GM18907 (cell line): Measurements from ENCODE around the gene RAB26.

ENCODE experiments used
- ATAC-seq: cut with Tn5 transposase; IDR thresholded peaks from one replicate; pipeline ENCODE4 v1.9.1; 2021; ENCODE audit warnings: mild to moderate bottlenecking, moderate library complexity; ENCODE audit not compliant: unreplicated experiment

The RAB26 gene

GRCh38 chr16:2176047-2176446 is 27.6 kb downstream of the RAB26 start:
- no peak for ATAC-seq

- ATAC-seq = no peak
These were observed 28.7 kb downstream of the RAB26 start for GRCh38 chr16:2177101-2177500.

DNA sequence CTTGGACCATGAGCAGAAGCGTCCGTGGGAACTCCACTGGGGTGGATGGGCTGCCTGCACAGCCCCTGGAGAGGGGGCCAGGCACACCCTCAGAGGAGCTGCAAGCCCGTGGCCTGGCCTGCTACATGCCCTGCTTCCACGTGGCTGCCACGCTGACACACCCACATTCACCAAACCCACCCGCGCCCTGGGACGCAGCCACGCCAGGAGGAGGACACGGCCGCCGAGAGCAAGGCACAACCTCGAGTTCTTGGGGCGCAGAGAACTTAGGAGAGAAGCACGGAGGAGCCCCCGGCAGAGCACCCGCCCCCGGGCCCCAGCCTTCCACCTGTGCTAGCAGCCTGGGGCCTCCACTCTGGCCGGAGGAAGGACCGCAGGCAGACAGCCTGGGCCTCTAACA is 29.1 kb downstream of the RAB26 start:
- no peak for ATAC-seq

- no peak for ATAC-seq
These were observed 30.1 kb downstream of the RAB26 start for GRCh38 chr16:2178321-2179106.

- no peak for ATAC-seq
These were observed 30.7 kb downstream of the RAB26 start for GRCh38 chr16:2179107-2179501.

- ATAC-seq = no peak
These were observed 31.2 kb downstream of the RAB26 start for GRCh38 chr16:2179576-2179975.

DNA sequence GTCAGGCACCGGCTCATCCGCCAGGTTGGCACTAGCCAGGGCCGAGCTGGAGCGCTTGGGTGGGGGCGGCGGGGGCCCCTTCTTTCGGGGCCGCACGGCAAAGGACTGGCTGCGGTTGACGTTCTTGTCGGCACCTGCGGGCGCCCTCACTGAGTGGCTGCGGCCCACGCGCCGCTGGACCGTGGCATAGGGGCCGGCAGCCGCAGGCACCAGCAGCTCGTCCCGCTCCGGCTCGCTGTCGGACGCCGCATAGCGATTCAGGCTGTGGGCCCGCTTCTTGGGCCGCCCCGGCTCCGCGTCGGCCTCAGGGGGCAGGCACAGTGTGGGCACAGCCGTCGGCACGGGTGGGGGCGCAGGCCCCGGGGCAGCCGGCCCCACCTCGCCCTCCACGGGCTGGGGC is 32.0 kb downstream of the RAB26 start:
- no peak for ATAC-seq

DNA sequence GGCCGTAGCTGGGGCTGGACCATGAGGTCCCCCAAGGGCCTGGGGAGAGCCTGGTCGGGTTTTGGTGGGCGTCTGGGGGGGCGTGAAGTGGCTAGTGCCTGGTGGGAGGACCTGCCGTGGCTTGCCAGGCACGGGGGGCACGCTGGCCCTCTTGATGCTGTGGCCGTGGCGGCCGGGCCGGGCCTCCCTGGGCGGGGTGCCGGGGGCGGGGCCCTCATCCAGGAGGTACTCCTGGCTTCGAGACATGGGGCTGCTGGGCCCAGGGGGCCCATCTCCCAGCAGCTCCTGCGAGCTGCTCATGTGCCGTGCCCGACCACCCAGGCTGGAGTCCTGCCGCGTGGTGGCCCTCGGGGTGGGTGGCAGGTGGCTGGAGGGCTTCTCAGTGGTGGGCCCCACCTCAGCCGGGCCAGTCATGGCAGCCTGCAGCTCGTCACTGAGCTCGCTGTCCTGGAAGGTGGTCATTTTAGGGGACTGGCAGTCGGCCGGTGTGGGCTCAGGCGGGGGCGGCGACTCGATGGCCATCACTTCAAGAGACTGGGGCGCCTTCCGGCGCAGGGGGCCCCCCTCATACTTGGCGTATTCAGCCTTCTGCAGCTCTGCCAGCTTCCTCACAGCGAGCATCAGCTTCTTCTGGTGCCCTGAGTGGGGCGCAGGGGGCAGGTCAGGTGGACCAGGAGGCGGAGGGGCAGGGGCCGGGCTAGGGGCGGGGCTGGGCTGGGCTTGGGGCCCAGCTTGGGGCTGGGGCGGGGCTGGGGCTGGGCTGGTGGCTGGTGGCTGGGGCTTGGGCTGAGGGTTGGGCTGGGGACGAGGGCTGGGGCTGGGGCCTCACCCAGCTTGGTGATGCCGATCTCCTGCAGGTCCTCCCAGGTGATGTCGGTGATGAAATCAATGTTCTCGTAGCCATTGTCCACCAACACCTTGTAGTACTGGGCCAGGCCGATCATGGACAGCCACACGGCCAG is 32.8 kb downstream of the RAB26 start:
- no peak for ATAC-seq

DNA sequence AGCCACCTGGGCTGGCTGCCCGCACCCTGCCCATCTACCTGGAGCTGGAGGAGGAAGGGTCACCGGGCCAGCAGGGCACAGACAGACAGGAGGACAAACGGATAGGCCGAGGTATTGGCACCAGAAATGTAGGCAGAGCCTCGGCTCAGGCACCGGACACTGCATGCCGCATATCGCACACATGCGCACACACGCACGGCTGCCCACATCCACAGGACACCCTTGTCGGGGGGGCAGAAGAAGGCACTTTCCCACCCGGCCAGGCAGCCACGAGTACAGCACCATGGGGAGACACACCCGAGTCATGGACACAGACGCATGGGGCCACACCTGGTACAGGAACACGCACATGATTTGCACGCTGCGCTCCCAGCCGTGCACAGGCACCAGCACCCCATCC is 33.5 kb downstream of the RAB26 start:
- no peak for ATAC-seq

GRCh38 chr16:2183671-2184070 is 35.2 kb downstream of the RAB26 start:
- no peak for ATAC-seq

DNA sequence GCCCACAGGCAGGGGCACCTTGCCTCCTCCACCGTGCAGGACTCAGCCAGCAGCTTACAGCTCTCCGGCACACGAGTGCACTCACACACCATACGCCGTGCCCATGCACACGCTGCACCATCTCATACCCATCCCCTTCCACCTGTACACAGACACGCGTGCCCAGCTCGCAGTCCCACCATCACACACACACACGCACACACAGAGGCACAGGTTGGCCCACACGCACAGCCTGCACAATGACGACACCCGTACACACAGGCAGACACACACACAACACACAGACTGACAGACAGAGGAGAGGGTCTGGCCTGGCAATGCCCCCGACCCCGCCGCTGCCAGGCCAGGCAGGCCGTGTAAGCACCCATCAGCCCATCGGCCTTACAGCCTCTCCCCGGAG is 35.9 kb downstream of the RAB26 start:
- ATAC-seq = no peak

DNA sequence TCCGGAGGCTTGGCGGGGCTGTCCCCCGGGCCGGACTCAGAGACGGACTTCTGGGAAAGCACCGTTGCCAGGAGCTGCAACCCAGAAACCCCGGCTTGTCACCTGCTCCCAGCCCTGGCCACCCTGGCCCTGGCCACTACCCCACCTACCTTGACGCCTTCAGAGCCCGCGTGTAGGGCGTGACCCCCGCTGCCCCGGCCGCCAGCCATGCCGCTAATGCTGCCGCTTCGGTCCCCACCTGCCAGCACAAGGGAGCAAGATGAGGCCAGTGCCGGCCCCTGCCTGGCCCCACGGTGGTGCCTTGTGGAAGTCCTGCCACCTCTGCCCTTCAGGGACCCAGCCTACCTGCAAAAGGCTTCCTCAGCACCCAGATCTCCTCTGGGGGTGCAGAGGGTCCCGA is 36.5 kb downstream of the RAB26 start:
- no peak for ATAC-seq

DNA sequence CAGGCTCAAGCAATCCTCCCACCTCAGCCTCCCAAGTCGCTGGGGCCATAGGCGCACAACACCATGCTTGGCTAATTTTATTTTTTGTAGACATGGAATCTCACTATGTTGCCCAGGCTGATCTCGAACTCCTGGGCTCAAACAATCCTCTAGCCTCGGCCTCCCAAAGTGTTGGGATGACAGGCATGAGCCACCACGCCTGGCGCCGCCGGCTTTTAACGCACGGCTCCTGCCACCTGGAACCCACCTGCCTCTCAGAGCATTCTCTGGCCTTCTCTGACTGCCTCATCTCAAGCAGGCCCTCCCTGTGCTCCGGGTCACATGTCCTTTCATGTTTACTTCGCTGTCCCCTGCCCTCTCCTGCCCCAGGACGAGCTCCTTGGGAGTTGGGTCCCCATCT is 37.6 kb downstream of the RAB26 start:
- ATAC-seq = no peak

- ATAC-seq = no peak
These were observed 38.1 kb downstream of the RAB26 start for GRCh38 chr16:2186505-2186904.

- ATAC-seq = no peak
These were observed 38.8 kb downstream of the RAB26 start for GRCh38 chr16:2187212-2187611.

DNA sequence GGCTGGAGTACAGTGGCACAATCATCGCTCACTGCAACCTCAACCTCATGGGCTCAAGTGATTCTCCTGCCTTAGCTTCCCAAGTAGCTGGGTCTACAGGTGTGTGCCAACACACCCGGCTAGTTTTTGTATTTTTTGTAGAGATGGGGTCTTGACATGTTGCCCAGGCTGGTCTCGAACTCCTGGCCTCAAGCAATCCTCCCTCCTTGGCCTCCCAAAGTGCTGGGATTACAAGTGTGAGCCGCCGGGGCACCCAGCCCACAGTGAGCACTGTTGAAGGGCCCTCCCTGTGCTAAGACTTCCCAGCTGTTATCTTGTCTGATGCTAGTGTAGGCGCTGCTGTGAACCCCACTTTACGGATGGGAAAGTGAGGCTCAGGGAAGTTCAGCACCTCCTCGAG is 40.0 kb downstream of the RAB26 start:
- no peak for ATAC-seq

DNA sequence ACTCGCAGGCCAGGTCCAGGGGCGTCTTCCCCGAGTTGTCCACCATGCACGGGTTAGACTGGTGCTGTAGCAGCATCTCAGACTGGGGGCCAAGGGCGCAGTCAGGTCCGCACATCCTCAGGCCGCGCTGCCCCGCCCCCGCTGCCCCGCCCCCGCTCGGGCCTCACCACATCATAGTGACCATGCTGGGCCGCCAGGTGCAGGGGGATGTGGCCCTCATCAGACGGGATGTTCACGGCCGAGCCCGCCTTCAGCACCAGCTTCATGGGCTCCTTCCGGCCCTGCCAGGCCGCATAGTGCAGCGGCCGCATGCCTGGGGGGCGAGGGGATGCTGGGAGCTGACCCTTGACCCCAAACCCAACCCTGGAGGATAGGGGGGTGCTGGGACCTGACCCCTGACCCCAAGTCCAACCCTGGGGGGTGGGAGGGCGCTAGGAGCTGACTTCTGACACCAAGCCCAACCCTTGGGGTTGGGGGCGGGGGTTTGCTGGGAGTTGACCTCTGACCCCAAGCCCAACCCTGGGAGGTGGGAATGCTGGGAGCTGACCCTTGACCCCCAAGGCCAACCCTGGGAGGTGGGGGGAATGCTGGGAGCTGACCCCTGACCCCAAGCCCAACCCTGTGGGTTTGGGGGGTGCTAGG is 40.9 kb downstream of the RAB26 start:
- no peak for ATAC-seq

DNA sequence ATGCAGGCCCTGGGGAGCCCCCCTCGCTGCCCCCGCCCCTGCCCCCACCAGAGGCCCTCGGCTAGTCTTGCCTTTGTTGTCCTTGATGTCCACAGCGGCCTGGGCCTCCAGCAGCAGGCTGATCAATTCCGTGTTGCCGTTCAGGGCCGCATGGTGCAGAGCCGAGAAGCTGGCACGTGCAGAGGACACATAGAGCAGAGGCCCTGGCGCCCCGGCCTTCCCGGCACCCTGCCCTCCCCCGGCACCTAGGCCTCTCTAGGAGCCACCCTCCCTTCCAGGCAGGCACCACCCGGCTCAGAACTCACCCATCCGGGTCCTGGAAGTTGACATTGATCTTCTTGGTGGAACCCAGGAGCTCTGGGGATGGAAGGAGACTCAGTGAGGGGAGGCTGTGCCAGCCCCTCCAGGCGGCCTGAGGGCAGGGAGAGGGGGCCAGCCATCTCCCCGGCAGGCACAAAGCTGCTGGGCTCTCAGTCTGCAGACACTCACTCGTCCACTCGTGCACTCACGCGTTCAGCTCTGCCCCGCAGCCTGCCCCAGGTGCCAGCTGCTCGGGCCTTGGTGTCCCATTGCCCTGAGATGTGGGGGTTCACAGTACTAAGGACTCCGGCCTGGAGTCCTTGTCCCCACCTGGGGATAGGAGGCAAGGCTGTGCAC is 41.7 kb downstream of the RAB26 start:
- no peak for ATAC-seq

- no peak for ATAC-seq
These were observed 42.4 kb downstream of the RAB26 start for GRCh38 chr16:2190659-2191445.

- ATAC-seq = no peak
These were observed 43.0 kb downstream of the RAB26 start for GRCh38 chr16:2191446-2191706.
